8988T (cell line): ENCODE measurements around the gene THRB.
"Not testable (repeated sequence)": the region's sequence is repeated elsewhere in the genome, so short reads cannot be mapped to it uniquely, and the experiment has no call there.

Experiments
- DNase-seq: peaks from one replicate; pipeline ENCODE4 v3.0.0; 2011

The THRB gene

GRCh38 chr3:24136624-24137310, 357.9 kb downstream of the THRB start:
- DNase-seq: no peak

DNA sequence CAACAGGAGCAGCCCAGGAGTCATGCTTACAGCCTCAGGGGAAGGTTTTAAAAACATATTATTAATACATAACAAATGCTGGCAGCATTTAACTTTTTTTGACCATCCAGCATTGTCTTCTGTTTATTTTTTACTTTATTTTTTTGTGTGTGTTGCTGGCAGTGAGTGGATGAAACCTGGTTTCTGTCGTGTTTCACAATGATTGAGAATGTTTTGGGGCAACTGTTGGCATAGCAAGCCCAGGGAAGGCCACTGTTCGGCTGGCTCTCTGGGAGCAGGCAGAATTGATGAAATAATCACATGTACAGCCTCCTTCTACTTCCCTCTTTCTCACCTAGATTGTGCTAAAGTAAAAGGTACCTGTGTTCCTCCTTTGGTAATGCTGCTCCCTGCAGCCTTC, 359.4 kb downstream of the THRB start:
- DNase-seq: no peak

- no peak for DNase-seq
Observed at GRCh38 chr3:24133942-24134341, 360.7 kb downstream of the THRB start.

- no peak for DNase-seq
Observed at GRCh38 chr3:24133436-24133835, 361.2 kb downstream of the THRB start.

- no peak for DNase-seq
Observed at GRCh38 chr3:24129549-24129948, 365.1 kb downstream of the THRB start.

- DNase-seq: no peak
Observed at GRCh38 chr3:24128199-24129005, 366.2 kb downstream of the THRB start.

DNA sequence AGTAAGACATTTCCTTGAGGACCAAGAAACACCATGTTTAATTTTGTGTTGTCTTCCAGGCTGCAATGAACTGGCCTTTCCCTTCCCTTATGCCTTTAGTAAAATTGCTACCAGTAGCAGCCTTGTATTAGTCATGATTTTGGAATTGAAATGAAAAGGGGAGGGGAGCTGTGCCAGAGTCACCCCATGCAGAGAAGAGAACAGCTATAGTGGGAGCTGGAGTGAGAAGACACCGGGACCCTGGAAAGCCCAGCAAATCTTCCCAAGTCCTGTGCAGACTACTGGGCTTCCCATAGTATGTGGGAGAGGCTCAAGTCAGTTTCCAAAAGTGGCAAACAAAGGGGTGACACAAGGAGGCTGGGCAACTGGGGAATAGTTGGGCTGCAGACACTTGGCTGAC, 371.1 kb downstream of the THRB start:
- DNase-seq: no peak

GRCh38 chr3:24120434-24120833, 374.2 kb downstream of the THRB start:
- no peak for DNase-seq

DNA sequence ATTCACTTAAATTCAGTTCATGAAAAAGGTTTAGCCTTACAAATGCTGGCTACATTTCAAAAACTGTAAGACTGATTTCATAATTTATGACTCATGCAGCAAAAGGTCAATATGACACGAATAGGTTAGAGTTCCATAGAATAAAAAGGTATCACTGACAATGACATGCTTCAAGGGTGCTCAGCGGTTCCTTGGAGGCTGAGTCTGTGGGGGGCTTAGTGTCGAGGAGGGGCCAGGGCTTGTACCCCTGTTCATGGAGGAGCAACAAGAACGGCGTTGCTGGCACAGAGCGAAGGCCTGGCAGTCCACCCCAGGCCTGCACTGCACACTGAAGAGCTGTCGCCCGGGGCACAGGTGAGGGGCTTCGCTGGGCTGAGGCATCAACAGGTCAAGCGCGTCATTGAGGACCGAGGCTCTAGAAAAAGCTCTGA, 375.3 kb downstream of the THRB start:
- DNase-seq: no peak

GRCh38 chr3:24117508-24117907, 377.1 kb downstream of the THRB start:
- no peak for DNase-seq

GRCh38 chr3:24111711-24112110, 382.9 kb downstream of the THRB start:
- no peak for DNase-seq

- DNase-seq: no peak
Observed at GRCh38 chr3:24110051-24110450, 384.6 kb downstream of the THRB start.

GRCh38 chr3:24101676-24102168, 392.9 kb downstream of the THRB start:
- no peak for DNase-seq

DNA sequence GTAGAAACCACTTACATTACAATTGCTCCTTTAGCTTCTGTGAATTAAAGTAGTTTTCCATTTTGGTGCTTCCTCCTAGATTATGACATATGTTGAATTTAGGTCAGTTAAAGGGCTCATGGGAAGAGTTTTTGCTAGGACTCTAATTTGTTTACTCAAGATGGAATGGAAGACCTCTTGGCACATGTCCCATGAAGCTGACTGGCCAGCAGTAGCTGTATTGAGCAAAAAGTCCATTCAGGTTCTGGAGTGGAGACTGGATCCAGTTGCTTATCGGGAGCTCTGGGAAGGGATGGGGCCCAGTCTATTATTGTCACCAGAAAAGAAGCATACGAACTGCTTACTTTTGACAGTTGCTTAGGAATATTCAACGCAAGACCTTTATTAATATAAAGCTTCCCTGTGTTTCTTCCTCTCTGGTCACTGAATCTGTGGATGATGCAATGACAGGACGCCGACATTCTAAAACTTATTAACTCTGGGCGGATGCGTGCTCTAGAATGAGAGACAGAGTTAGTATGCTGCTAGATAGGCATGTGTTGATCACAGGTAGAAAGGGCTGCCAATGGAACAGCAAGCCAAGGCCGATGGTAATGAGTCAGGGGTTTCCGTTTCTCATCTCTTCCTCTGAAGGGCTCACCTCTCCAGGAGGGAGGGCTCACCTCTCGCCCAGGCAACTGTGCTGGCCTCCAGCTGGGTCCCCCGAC, 393.8 kb downstream of the THRB start:
- DNase-seq: no peak

GRCh38 chr3:24096695-24097290, 397.9 kb downstream of the THRB start:
- DNase-seq: no peak

DNA sequence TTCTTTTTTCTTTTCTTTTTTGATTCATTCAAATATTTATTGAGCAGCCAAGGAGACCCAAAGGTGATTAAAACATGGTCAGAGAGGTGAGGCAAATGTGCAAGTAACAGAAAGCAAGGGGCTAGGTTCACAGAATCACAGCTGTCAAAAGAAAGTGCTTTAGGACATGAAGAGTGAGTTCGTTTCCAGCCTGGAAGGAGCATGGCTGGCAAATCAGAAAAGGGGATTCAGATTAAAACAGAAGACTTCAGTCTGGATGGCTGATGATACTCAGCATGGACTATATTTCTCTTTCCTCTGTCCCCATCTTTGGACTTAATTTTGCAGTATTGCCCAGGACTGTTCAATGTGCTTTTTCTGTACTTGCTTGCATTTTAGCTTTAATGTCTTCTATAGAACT, 398.4 kb downstream of the THRB start:
- no peak for DNase-seq

DNA sequence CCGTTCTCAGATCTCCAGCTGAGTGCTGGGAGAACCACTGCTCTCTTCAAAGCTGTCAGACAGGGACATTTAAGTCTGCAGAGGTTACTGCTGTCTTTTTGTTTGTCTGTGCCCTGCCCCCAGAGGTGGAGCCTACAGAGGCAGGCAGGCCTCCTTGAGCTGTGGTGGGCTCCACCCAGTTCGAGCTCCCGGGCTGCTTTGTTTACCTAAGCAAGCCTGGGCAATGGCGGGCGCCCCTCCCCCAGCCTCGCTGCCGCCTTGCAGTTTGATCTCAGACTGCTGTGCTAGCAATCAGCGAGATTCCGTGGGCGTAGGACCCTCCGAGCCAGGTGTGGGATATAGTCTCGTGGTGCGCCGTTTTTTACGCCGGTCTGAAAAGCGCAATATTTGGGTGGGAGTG, 399.8 kb downstream of the THRB start:
- DNase-seq: not testable (repeated sequence)

DNA sequence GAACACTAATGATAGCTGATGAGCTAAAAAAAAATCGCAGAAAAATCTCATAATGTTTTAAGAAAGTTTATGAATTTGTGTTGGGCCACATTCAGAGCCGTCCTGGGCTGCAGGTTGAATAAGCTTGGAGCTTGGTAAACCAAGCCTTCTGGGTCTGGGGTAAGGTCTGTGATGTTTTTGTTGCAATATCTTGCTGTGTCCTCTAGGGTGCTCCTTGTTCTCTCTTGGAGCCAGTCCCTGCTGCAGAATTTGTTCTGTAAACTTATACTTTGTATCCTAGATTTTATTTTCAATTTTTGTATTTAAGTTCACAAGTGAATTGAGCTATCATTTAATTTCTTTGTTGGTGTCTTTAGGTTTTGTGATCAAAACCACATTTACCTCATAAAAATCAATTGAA, 405.9 kb downstream of the THRB start:
- no peak for DNase-seq

DNA sequence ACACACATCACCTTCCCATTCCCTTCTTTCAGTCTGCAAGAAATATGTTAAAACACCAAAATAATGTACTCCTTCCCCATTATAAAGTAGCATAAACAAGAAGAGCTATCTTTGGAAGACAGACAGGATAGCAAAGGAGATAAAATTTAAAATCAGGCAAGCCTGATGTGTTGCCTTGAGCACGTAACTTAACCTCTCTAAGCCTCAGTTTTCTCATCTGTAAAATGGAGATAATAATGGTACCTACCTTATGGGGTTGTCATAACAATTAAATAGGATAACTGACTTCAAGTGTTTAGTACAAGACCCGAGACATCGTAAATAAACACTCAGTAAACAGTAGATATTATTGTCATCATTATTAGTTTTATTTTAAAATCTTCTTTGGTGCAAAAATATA, 407.2 kb downstream of the THRB start:
- no peak for DNase-seq

- no peak for DNase-seq
Observed at GRCh38 chr3:24086617-24087404, 407.8 kb downstream of the THRB start.

GRCh38 chr3:24086206-24086605, 408.4 kb downstream of the THRB start:
- DNase-seq: no peak

- no peak for DNase-seq
Observed at GRCh38 chr3:24072193-24072592, 422.5 kb downstream of the THRB start.
